Right cardiac atrium (tissue), 5 donors: Measurements from ENCODE around the gene ZNF790. TPM values are rescaled to one million over a fixed set of nuclear protein-coding genes. Genes with fewer than 3 reads are reported as not detected.

ENCODE experiments used
- ATAC-seq, 2 donors: fragments of 200-7000 bp; cut with Tn5 transposase; one replicate each; pipeline versions ENCODE4 v1.8.0 to v1.9.1; 2020; ENCODE audit warnings: moderate library complexity in 2 of 2, mild to moderate bottlenecking in 1 of 2
- DNase-seq, 3 donors: peaks; one replicate each; pipeline ENCODE4 v3.0.0-alpha.2; 2020
- H3K27ac ChIP-seq: one replicate; pipeline ENCODE4 v1.5.1; 2013; ENCODE audit warnings: mild to moderate bottlenecking, low read length, control low read depth, moderate library complexity
- H3K27me3 ChIP-seq: one replicate; pipeline ENCODE4 v1.6.1; 2013; ENCODE audit not compliant: control insufficient read depth, insufficient read depth
- H3K4me1 ChIP-seq: one replicate; pipeline ENCODE4 v1.6.1; 2013; ENCODE audit warnings: low read length; ENCODE audit not compliant: control insufficient read depth, insufficient read depth
- H3K4me3 ChIP-seq: one replicate; pipeline ENCODE4 v1.5.1; 2013; ENCODE audit warnings: low read length, control low read depth
- H3K9me3 ChIP-seq: one replicate; pipeline ENCODE4 v1.6.1; 2013; ENCODE audit warnings: low read length; ENCODE audit not compliant: control insufficient read depth
- WGBS: extraction: QIAGEN DNeasy Blood & Tissue Kit; methylation state at CpG from one replicate; pipeline ENCODE4 v1.1.7; 2013; 5-methylcytosine and 5-hydroxymethylcytosine counted together
- intact Hi-C, 4 donors: fragments of 100-400 bp; cut with DNase I; formaldehyde crosslinking; loops; one replicate each; pipeline versions ENCODE4 v1.11.0 to v1.14.0; 2022 to 2023
- polyA plus RNA-seq: library from polyadenylated mRNA; stranded (reverse); fragments of 200-250 nt; gene quantifications from one replicate; pipeline ENCODE4 v1.2.3, GENCODE V29; 2013
- total RNA-seq, 4 donors: library from RNA; stranded (reverse); fragmentation: NEBNext Ultra II Directional; extraction: Animal tissue kit (Norgen Biotek cat#: 25700); gene quantifications; one replicate each; pipeline ENCODE4 v1.2.1, GENCODE V29; 2021
- donor health status: healthy with polysubstance abuse.
- donor health status: DM: no; HTN: yes; CAD: no.
- donor health status: DM: no; HTN: no; CAD: no.
- donor health status: DM: no; HTN: yes; CAD: no; lungs with severe emphysema.
- donor health status: DM: yes; HTN: yes; CAD: no.

Gene ZNF790
- total and polyA plus RNA-seq, 5 donors, result 4.3 to 12.5 (median 10.3) TPM

- no peaks in the 10 kb centered on the region for H3K4me1 ChIP-seq
- no peaks in the 10 kb centered on the region for H3K9me3 ChIP-seq
- H3K4me3 ChIP-seq, result peak overlapping the region; percentile 86
- H3K27me3 ChIP-seq, result no peaks in the 10 kb centered on the region
- peak; percentile 71 to 87 (median 84) for DNase-seq
- intact Hi-C loops, result no loop called here
- ATAC-seq, result peak; percentile 41 to 55
- H3K27ac ChIP-seq, result peak overlapping the region; percentile 65
- 2% methylated on average over 29 of the region's 29 CpGs for WGBS
Measured at GRCh38 chr19:36771261-36772231, 66.6 kb downstream of the ZNF790 start.

Other genes starting within 250 kb of the ZNF790 start
- 10 to 100 TPM; 14.1 to 18.7 (median 16.0) TPM for gene ZNF382, start 233.1 kb downstream of the ZNF790 start, total RNA-seq
- gene ZNF382, start 233.1 kb downstream of the ZNF790 start, polyA plus RNA-seq, result 3.9 TPM
- 1 to 10 TPM; 6.9 to 8.7 (median 8.6) TPM for gene ZNF461, start 171.6 kb downstream of the ZNF790 start, total RNA-seq
- 3.5 TPM for gene ZNF461, start 171.6 kb downstream of the ZNF790 start, polyA plus RNA-seq
- gene ZNF567, start 150.8 kb downstream of the ZNF790 start, total RNA-seq, result 1 to 10 TPM; 4.0 to 5.8 (median 5.3) TPM
- gene ZNF567, start 150.8 kb downstream of the ZNF790 start, polyA plus RNA-seq, result 2.4 TPM
- gene ZNF850, start 65.6 kb downstream of the ZNF790 start, total RNA-seq, result 1 to 10 TPM; 4.0 to 4.7 (median 4.5) TPM
- gene ZNF850, start 65.6 kb downstream of the ZNF790 start, polyA plus RNA-seq, result 1.2 TPM
- gene ZNF345, start 12.5 kb upstream of the ZNF790 start, total RNA-seq, result 1 to 10 TPM; 2.1 to 3.9 (median 3.6) TPM
- 2.6 TPM for gene ZNF345, start 12.5 kb upstream of the ZNF790 start, polyA plus RNA-seq
- 1 to 10 TPM; 2.7 to 3.4 (median 2.9) TPM for gene ZNF829, start 77.9 kb upstream of the ZNF790 start, total RNA-seq
- gene ZNF829, start 77.9 kb upstream of the ZNF790 start, polyA plus RNA-seq, result 1.6 TPM
- gene ZNF568, start 77.9 kb upstream of the ZNF790 start, total RNA-seq, result 10 to 100 TPM in 1 of 4 donors, 1 to 10 TPM in 3; 8.4 to 11.9 (median 8.6) TPM
- 5.3 TPM for gene ZNF568, start 77.9 kb upstream of the ZNF790 start, polyA plus RNA-seq
- 10 to 100 TPM in 2 of 4 donors, 1 to 10 TPM in 2; 8.7 to 11.9 (median 9.9) TPM for gene ZNF420, start 240.0 kb upstream of the ZNF790 start, total RNA-seq
- 4.5 TPM for gene ZNF420, start 240.0 kb upstream of the ZNF790 start, polyA plus RNA-seq